ENCODE results near the gene ALAS2.
A peak's percentile ranks its signal among the peaks of the same experiment; 100 is the strongest.

ALAS2 gene

DNA sequence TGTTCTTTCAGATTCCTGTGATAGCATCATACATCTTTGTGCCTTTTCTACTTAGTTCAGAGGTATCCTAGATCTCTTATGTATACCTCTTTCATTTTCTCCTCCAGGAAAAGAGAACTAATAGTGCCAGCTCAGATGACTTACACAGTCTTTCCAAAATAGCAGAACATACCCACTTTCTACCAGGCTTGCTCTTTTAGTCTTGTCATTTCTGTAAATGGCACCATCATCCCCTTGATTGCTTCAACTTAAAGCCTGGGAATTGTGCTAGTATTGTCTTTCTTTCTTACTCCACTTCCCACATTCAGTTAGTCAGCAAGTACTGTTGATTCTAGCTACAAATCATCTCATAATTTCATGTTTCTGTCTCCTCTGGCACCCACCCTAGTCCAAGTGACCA lies 25.5 kb downstream of the ALAS2 start:
- in situ Hi-C loops (cut with HindIII; ENCODE audit: low sequenced_read_pairs): no loop called here
- TF ChIP-seq, protein P1, sequence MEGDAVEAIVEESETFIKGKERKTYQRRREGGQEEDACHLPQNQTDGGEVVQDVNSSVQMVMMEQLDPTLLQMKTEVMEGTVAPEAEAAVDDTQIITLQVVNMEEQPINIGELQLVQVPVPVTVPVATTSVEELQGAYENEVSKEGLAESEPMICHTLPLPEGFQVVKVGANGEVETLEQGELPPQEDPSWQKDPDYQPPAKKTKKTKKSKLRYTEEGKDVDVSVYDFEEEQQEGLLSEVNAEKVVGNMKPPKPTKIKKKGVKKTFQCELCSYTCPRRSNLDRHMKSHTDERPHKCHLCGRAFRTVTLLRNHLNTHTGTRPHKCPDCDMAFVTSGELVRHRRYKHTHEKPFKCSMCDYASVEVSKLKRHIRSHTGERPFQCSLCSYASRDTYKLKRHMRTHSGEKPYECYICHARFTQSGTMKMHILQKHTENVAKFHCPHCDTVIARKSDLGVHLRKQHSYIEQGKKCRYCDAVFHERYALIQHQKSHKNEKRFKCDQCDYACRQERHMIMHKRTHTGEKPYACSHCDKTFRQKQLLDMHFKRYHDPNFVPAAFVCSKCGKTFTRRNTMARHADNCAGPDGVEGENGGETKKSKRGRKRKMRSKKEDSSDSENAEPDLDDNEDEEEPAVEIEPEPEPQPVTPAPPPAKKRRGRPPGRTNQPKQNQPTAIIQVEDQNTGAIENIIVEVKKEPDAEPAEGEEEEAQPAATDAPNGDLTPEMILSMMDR (IDR thresholded peaks at IDR 0.05; ENCODE audit: low read depth, low read length, missing control alignments): no peak

DNA sequence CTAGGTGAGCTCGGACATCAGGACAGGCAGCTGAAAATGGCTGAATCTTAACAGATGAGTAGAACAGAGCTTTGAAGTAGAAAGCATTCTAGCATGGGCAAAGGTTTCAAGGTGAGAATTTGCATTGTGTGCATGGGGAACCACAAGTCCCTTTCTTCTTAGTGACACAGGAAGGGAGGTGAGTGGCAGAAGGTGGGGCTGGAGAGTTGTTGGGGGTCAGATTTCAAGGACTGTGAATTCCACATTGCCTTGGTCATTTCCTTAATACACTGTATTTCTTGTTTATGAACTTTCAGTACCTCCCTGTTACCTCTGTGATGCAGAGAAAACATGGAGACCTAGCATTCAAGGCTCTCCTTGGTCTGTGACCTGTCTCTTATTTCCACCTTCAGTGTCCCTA lies 26.5 kb downstream of the ALAS2 start:
- no peak for DNase-seq (ENCODE audit: low read depth)
- no peak overlapping the region for H3K4me3 ChIP-seq (ENCODE audit: low read depth, low read length)
- TF ChIP-seq, protein P1 (IDR thresholded peaks at IDR 0.05; ENCODE audit: low read depth, low read length, missing control alignments): no peak
- in situ Hi-C loops (cut with HindIII; ENCODE audit: low sequenced_read_pairs): no loop called here

More for the DNA sequence above, 25.5 kb downstream of the ALAS2 start:
- DNase-seq (ENCODE audit: low read depth): no peak
- H3K4me3 ChIP-seq (ENCODE audit: low read depth, low read length): no peak overlapping the region

DNA sequence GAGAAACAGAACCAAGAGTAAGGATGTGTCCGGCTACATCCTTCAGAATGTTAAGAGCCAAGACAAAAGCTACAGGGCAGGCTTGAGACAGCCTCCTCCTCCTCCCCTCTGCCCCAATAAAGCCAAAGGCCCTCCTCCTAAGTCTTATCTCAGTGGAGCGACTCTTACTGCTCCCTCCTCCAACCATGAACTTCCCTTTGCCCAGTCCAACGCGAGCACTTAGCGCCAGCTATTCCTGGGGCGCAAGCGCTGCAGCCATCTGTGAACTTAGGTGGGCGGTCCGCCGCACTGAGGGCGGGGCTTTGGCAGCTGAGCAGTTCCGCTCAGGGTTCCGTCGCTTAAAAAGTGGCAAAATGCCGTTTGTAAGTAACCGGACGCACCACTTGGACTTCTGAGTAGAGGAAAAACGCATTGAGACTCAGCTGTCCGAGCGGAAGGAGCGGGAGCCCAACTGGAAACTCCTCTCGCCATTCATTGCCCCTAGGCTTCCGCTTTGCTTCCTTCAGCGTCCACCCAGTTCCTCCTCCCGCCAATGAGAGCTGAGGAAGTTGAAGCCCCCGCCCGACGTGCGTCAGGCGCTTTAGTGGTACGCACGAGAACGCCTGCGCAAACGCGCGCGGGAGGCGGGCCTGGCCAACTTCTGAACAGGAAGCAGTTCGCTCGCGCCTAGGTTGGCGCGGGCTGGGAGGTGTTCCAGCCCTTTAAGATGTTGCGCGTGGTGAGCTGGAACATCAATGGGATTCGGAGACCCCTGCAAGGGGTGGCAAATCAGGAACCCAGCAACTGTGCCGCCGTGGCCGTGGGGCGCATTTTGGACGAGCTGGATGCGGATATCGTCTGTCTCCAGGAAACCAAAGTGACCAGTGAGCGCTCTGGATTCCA lies 30.8 kb downstream of the ALAS2 start, which contains the start of gene APEX2:
APEX2 (plus strand) TSS at position 647 of the 882 bp plus-strand sequence; CDS start at position 707, 60 bp downstream.
- TF ChIP-seq, protein P1 (IDR thresholded peaks at IDR 0.05; ENCODE audit: low read depth, low read length, missing control alignments): no peak
- peak within 1 kb of the TSS; percentile 65 for H3K4me3 ChIP-seq (ENCODE audit: low read depth, low read length)
- in situ Hi-C loops (cut with HindIII; ENCODE audit: low sequenced_read_pairs): no loop called here
- DNase-seq (ENCODE audit: low read depth): peak; percentile 71

DNA sequence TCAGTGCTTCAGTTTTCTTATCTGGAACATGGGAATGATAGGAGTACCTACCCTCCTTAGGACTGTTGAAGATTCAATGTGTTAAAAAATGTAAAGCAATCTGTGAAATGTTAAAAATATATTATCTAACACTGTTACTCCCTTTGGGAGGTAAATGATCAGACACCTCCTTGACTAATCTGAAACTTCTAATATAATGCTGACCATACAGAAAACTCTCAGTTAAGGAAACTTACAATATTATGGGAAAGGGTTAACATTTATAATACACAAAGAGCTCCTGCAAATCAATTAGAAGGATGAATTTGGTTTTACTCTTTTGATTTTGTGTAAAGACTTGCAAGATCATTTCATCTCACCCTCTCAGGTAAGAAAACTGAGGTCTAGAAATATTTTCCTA lies 35.2 kb downstream of the ALAS2 start:
- DNase-seq (ENCODE audit: low read depth): no peak
- in situ Hi-C loops (cut with HindIII; ENCODE audit: low sequenced_read_pairs): no loop called here
- H3K4me3 ChIP-seq (ENCODE audit: low read depth, low read length): no peak overlapping the region
- TF ChIP-seq, protein P1 (IDR thresholded peaks at IDR 0.05; ENCODE audit: low read depth, low read length, missing control alignments): no peak

DNA sequence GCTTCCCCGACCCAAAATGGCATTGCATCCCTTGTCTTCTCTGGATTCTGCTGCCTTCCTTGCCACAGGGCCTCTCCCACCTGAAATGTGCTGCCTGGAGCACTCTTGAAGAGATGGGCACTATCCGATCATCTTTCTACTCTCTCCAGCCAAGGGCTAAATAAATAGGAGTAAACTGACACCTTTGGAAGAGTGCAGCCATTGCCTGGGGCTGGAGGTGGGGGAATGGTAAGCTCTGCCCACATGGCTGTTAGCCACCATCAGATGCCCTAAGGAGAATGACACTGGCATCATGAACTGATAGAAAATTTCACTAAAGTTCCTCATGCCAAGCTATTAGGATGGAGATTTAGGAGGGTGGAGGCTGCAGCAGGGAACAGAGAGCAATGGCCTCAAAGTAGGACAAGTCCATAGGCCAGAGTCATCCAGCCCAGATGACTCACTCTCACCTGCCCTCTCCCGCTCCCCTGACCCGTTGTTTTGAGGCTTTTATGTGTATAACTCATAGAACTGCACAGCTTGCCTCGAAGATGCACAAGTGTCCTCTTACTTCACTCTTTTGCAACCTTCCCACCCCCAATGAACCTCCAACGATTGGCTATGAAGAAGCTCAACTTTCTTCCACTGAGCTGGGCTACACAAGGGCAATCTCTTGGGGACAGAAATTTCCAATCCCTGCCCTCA lies 36.0 kb downstream of the ALAS2 start:
- no peak for DNase-seq (ENCODE audit: low read depth)
- in situ Hi-C loops (cut with HindIII; ENCODE audit: low sequenced_read_pairs): no loop called here
- TF ChIP-seq, protein P1 (IDR thresholded peaks at IDR 0.05; ENCODE audit: low read depth, low read length, missing control alignments): no peak
- no peak overlapping the region for H3K4me3 ChIP-seq (ENCODE audit: low read depth, low read length)

DNA sequence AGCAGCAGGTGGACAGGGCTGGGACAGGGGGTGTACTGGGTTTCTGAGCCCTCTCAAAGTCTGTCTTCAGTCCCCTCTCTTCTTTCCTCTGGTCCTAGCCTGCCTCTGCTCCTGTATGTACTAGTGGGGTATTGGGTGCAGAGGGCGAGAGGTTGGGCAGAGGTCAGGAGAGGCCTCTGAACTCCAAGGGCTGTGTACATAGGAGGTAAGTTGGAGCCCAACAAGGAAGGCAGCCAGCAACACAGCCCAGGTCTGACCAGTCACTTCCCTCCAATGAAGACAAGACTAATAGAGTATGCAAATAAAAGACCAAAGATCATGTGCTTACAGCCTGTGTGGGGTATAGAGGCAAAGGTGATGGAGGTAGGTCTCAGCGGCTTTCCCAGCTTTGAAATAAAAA lies 36.7 kb downstream of the ALAS2 start, which contains the start of gene PFKFB1:
PFKFB1 (minus strand) TSS at position 90 of the 400 bp plus-strand sequence. CDS start 181 bp downstream, outside the sequence.
- DNase-seq (ENCODE audit: low read depth): no peak
- TF ChIP-seq, protein P1 (IDR thresholded peaks at IDR 0.05; ENCODE audit: low read depth, low read length, missing control alignments): no peak
- in situ Hi-C loops (cut with HindIII; ENCODE audit: low sequenced_read_pairs): no loop called here
- no peak within 1 kb of the TSS for H3K4me3 ChIP-seq (ENCODE audit: low read depth, low read length)
